T-helper 2 cell treated with Interferon-gamma antibody and Interleukin-4, amounts not matched to agents 5 μg/mL and 100 μg/mL, for 36 hours (primary cell): ENCODE results near the gene PARM1.

Experiments
- DNase-seq: peaks from one replicate; pipeline ENCODE4 v3.0.0; 2021; ENCODE audit warnings: low spot score
- H3K27ac Mint-ChIP-seq: one replicate; pipeline ENCODE4 v1.8.0; 2021; ENCODE audit warnings: mild to moderate bottlenecking, mixed read lengths
- H3K27me3 Mint-ChIP-seq: one replicate; pipeline ENCODE4 v1.8.0; 2021; ENCODE audit warnings: low read depth, mixed read lengths
- H3K36me3 Mint-ChIP-seq: one replicate; pipeline ENCODE4 v1.8.0; 2021; ENCODE audit warnings: low read depth, mixed read lengths
- H3K4me1 Mint-ChIP-seq: one replicate; pipeline ENCODE4 v1.8.0; 2021; ENCODE audit warnings: low read depth, mixed read lengths
- H3K4me3 Mint-ChIP-seq: one replicate; pipeline ENCODE4 v1.8.0; 2022; ENCODE audit warnings: mild to moderate bottlenecking, moderate library complexity, mixed read lengths
- H3K9me3 Mint-ChIP-seq: one replicate; pipeline ENCODE4 v1.8.0; 2021; ENCODE audit warnings: mixed read lengths

Gene PARM1

GRCh38 chr4:75038376-75038775 is 105.5 kb downstream of the PARM1 start:
- Mint-ChIP-seq H3K4me3 (no peak overlapping the region), H3K9me3 (no peaks in the 10 kb centered on the region), H3K27ac (no peak overlapping the region), H3K27me3 (no peaks in the 10 kb centered on the region), H3K36me3 (no peaks in the 10 kb centered on the region), H3K4me1 (no peaks in the 10 kb centered on the region)
- DNase-seq: no peak

DNA sequence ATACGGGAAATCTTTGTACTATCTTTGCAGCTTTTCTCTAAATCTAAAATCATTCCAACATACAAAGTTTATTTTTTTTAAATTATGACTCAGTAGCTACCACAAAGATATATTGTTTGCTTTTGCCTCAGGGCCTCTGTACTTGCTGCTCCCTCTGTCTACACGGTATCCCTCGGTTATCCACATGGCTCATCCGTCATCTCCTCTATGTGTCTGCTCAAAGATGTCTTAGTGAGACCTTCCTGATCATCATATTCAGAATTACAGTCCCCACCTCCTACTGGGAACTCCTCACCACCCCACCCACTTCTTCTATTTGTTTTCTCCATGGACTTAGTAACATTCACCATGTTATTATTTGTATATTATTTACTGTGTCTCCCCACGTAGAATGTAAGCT is 107.8 kb downstream of the PARM1 start:
- no peak overlapping the region for H3K4me3 Mint-ChIP-seq
- DNase-seq: no peak
- H3K27ac Mint-ChIP-seq: no peak overlapping the region
- H3K27me3 Mint-ChIP-seq: no peaks in the 10 kb centered on the region
- no peaks in the 10 kb centered on the region for H3K36me3 Mint-ChIP-seq
- H3K4me1 Mint-ChIP-seq: no peaks in the 10 kb centered on the region
- H3K9me3 Mint-ChIP-seq: no peaks in the 10 kb centered on the region

DNA sequence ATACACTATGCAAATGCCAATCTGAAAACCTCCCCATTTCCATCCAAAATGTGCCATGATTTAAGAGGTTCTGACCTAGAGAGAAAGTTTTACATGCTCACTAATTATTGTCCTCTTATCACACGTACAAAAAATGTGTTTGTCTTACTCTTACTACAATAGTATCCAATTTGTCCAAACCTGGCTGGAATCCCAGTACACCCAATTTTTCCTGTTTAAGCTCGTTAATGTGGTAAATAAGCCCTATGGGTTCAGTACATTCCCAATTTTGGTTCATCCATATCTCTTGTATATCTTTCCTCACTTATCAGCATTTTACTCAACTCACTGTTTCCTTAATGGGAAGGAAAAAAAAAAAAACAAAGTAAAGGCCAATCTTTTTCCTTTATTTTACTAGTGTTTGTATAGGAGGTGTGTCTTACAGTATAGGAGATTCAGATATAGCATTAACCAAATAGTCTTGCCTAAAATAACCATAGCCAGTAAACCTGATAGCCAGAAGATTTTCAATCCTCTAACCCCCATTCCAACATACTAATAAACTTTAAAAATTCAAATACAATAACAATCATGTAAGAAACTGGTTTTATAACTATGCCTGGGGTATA is 109.8 kb downstream of the PARM1 start:
- Mint-ChIP-seq H3K27me3 (no peaks in the 10 kb centered on the region), H3K4me3 (no peak overlapping the region), H3K4me1 (no peaks in the 10 kb centered on the region), H3K27ac (no peak overlapping the region), H3K9me3 (no peaks in the 10 kb centered on the region), H3K36me3 (no peaks in the 10 kb centered on the region)
- no peak for DNase-seq

DNA sequence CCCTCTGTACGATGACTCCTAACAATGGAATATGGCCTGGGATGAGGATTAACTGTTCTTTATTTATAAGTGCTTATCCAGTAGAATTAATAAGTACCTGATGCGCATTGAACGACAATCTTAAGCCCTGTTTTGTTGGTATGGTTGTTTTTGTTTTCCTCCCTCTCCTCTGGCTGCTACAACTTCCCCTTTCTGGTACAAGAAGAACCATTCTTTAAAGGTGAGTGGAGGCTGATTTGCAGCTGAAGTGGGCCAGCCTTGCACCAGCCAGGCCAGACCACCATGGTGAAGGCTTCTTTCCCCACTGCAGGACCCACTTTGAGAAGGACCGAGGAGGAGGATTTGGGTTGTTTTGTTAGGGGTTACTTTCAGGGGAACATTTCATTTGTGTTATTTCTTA is 113.3 kb downstream of the PARM1 start:
- H3K4me3 Mint-ChIP-seq: no peak overlapping the region
- no peaks in the 10 kb centered on the region for H3K9me3 Mint-ChIP-seq
- no peak overlapping the region for H3K27ac Mint-ChIP-seq
- no peaks in the 10 kb centered on the region for H3K4me1 Mint-ChIP-seq
- H3K36me3 Mint-ChIP-seq: no peaks in the 10 kb centered on the region
- DNase-seq: no peak
- H3K27me3 Mint-ChIP-seq: no peaks in the 10 kb centered on the region

DNA sequence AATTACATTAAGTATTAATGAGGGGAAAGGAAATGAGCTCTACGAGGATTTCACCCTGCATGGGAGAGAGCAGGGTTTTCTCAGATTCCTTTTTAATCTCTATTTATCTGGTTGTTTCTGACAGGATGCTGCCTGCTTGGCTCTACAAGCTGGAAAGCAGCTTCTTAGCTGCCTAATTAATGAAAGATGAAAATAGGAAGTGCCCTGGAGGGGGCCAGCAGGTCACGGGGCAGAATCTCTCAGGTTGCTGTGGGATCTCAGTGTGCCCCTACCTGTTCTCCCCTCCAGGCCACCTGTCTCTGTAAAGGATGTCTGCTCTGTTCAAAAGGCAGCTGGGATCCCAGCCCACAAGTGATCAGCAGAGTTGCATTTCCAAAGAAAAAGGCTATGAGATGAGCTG is 113.7 kb downstream of the PARM1 start:
- Mint-ChIP-seq H3K4me3 (no peak overlapping the region), H3K27me3 (no peaks in the 10 kb centered on the region), H3K36me3 (no peaks in the 10 kb centered on the region), H3K9me3 (no peaks in the 10 kb centered on the region), H3K27ac (no peak overlapping the region), H3K4me1 (no peaks in the 10 kb centered on the region)
- DNase-seq: no peak

DNA sequence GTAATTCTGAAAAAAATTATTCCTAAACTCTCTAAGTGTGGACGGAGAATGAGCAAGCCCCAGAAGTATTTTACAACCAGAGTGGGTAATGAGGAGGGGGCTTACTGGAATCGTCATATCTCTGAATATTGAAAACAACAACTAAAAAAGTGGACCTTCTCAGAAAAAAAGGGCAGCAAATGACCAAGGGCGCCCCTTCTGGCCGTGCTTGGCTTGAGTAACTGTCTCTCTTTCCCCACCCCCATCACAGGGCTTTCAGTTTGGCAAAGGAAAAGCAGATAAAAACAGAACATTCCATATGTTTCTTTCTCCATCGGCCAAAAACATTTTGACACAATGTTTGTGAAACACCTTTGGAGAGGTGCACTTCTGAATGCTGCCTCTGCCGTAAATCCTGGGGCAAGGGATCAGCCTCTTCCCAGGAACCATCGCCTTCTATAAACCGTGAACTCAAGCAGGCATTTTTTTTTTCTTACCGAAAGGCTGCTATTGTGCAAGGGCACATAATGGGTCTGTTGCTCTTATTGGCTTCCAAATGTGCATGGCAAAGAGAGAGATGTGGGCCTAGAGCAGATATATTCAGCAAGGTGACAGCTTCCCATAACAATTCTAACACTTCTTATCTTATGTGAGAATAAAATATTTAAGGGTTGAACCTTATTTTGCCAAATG is 115.4 kb downstream of the PARM1 start:
- Mint-ChIP-seq H3K4me3 (no peak overlapping the region), H3K36me3 (no peaks in the 10 kb centered on the region), H3K27me3 (no peaks in the 10 kb centered on the region), H3K4me1 (no peaks in the 10 kb centered on the region), H3K27ac (no peak overlapping the region), H3K9me3 (no peaks in the 10 kb centered on the region)
- no peak for DNase-seq

- H3K4me3 Mint-ChIP-seq: no peak overlapping the region
- DNase-seq: no peak
Measured at GRCh38 chr4:75051431-75051830, 118.5 kb downstream of the PARM1 start.

DNA sequence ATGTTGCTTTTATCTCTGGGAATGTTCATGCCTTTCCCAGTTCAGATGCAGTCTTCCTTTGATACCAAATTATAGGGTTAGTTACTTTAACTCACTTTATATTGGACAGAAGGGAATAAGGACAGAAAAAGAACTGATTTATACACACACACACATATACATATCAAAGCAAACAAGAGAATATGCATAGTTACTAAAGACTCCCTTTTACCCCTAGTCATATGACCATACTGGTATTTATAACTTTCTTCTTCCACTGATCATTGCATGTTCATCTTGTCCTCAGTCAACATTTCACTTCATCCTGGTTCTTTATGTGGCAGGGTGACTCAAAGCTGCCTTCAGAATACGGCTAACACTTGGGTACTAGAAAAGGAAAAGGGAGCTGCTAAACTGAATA is 120.4 kb downstream of the PARM1 start:
- H3K27ac Mint-ChIP-seq: no peak overlapping the region
- H3K9me3 Mint-ChIP-seq: no peaks in the 10 kb centered on the region
- no peak for DNase-seq
- no peaks in the 10 kb centered on the region for H3K27me3 Mint-ChIP-seq
- H3K4me1 Mint-ChIP-seq: no peaks in the 10 kb centered on the region
- H3K36me3 Mint-ChIP-seq: no peaks in the 10 kb centered on the region
- no peak overlapping the region for H3K4me3 Mint-ChIP-seq

More at GRCh38 chr4:75051431-75051830, 118.5 kb downstream of the PARM1 start:
- no peaks in the 10 kb centered on the region for H3K9me3 Mint-ChIP-seq
- no peaks in the 10 kb centered on the region for H3K27me3 Mint-ChIP-seq
- H3K36me3 Mint-ChIP-seq: no peaks in the 10 kb centered on the region
- no peaks in the 10 kb centered on the region for H3K4me1 Mint-ChIP-seq
- no peak overlapping the region for H3K27ac Mint-ChIP-seq

DNA sequence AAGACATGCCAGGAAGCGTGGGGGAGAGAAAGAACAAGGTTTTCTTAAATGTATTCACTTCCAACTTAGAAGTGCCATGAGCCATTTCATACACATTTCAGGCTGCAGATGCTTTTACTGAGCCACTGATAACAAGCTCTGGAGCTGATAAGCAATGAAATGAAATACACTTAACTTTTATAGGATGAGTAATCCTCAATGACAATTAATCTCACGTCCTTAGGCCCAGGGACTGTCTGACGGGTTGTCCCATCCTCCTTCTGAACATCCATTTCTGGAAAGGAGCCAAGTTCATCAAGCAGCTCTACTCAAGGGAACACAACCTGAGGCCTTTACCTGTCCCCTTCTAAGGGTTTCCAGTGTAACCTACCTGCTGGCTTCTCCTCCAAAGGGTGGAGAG is 121.2 kb downstream of the PARM1 start:
- Mint-ChIP-seq H3K27ac (no peak overlapping the region), H3K27me3 (no peaks in the 10 kb centered on the region), H3K4me1 (no peaks in the 10 kb centered on the region), H3K36me3 (no peaks in the 10 kb centered on the region), H3K9me3 (no peaks in the 10 kb centered on the region), H3K4me3 (no peak overlapping the region)
- no peak for DNase-seq

- no peak overlapping the region for H3K27ac Mint-ChIP-seq
- H3K4me1 Mint-ChIP-seq: no peaks in the 10 kb centered on the region
- no peak for DNase-seq
- H3K9me3 Mint-ChIP-seq: no peaks in the 10 kb centered on the region
- H3K27me3 Mint-ChIP-seq: no peaks in the 10 kb centered on the region
- H3K36me3 Mint-ChIP-seq: no peaks in the 10 kb centered on the region
- no peak overlapping the region for H3K4me3 Mint-ChIP-seq
Measured at GRCh38 chr4:75056277-75056676, 123.4 kb downstream of the PARM1 start.

- Mint-ChIP-seq H3K27me3 (no peaks in the 10 kb centered on the region), H3K4me1 (no peaks in the 10 kb centered on the region)
Measured at GRCh38 chr4:75057369-75057768, 124.5 kb downstream of the PARM1 start.

GRCh38 chr4:75058486-75058885 is 125.6 kb downstream of the PARM1 start:
- no peaks in the 10 kb centered on the region for H3K36me3 Mint-ChIP-seq
- no peaks in the 10 kb centered on the region for H3K27me3 Mint-ChIP-seq
- DNase-seq: no peak
- H3K4me1 Mint-ChIP-seq: no peaks in the 10 kb centered on the region
- H3K9me3 Mint-ChIP-seq: no peaks in the 10 kb centered on the region
- no peak overlapping the region for H3K4me3 Mint-ChIP-seq
- no peak overlapping the region for H3K27ac Mint-ChIP-seq

More at GRCh38 chr4:75057369-75057768, 124.5 kb downstream of the PARM1 start:
- Mint-ChIP-seq H3K4me3 (no peak overlapping the region), H3K36me3 (no peaks in the 10 kb centered on the region), H3K27ac (no peak overlapping the region), H3K9me3 (no peaks in the 10 kb centered on the region)
- DNase-seq: no peak

DNA sequence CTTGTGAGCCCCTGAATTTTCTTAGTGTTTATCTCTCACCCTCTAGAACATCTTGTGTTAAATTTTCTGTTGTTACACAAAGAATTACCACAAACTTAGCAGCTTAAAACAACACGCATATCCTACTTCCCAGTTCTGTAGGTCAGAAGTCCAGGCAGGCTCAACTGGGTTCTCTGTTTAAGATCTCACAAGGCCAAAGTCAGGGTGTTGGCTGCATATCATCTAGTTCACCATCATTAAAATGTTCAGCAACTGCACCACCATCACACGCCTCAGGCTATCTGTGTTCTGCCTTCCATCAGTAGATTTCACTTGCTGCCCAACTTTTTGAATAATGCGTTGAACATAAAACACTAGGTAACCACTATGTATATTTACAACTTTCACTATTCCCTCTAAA is 130.5 kb downstream of the PARM1 start:
- Mint-ChIP-seq H3K4me1 (no peaks in the 10 kb centered on the region), H3K27me3 (no peaks in the 10 kb centered on the region), H3K36me3 (no peaks in the 10 kb centered on the region), H3K9me3 (no peaks in the 10 kb centered on the region), H3K4me3 (no peak overlapping the region), H3K27ac (no peak overlapping the region)
- DNase-seq: no peak

DNA sequence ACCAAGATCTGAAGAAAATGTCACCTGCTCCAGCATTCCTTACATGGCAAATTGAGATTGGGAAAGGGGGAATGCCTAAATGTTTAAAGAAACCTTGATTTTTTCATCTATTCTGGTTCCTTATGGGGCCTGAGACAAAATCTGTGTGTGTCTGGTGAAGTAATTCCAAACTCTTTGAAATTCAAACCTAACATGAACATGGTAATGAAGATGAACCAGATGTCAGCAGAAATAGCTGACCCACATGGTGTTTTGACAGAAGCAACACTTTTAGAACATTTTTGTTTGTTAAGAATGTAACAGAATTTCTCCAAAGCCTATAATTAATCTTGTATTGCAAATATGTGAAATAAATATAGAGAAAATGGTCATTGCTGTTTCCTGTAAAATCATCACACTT is 133.0 kb downstream of the PARM1 start:
- Mint-ChIP-seq H3K36me3 (no peaks in the 10 kb centered on the region), H3K4me3 (no peak overlapping the region), H3K27ac (no peak overlapping the region), H3K4me1 (no peaks in the 10 kb centered on the region), H3K9me3 (no peaks in the 10 kb centered on the region), H3K27me3 (no peaks in the 10 kb centered on the region)
- no peak for DNase-seq

- Mint-ChIP-seq H3K27me3 (no peaks in the 10 kb centered on the region), H3K36me3 (no peaks in the 10 kb centered on the region), H3K4me1 (no peaks in the 10 kb centered on the region)
Measured at GRCh38 chr4:75069493-75070074, 136.7 kb downstream of the PARM1 start.

More at GRCh38 chr4:75069493-75070074, 136.7 kb downstream of the PARM1 start:
- Mint-ChIP-seq H3K27ac (no peak overlapping the region), H3K9me3 (no peaks in the 10 kb centered on the region), H3K4me3 (no peak overlapping the region)
- DNase-seq: no peak
